Measurements from ENCODE around the gene RAET1G.
"Not testable (repeated sequence)": the region's sequence is repeated elsewhere in the genome, so short reads cannot be mapped to it uniquely, and the experiment has no call there.

RAET1G gene

DNA sequence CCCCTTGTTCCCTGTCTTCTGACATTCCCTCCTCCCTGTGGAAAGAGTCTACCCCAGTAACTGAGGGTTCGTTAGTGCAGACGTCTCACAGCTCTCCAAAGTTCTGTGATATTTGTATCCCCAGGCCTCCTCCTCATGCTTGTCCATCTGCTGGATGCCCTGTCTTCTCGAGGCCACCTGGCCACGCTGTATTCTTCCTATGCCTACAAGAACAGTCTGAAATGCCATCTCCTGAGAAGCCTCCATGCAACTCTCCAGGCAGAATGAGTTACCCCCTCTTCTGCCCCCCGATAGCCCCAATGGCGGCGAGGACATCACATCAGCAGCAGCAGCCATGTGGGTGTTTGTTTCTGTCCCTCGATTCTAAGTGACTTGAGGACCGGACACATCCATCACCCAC, 28.2 kb upstream of the RAET1G start:
- no peak overlapping the region for H3K27ac Mint-ChIP-seq
- H3K9me3 Mint-ChIP-seq: peaks cover 12% of the 10 kb centered on the region
- peaks cover 94% of the 10 kb centered on the region for H3K27me3 Mint-ChIP-seq (ENCODE audit: low read depth, poor library complexity)
- peaks cover 4% of the 10 kb centered on the region for H3K4me1 Mint-ChIP-seq
- TF ChIP-seq, protein P1, sequence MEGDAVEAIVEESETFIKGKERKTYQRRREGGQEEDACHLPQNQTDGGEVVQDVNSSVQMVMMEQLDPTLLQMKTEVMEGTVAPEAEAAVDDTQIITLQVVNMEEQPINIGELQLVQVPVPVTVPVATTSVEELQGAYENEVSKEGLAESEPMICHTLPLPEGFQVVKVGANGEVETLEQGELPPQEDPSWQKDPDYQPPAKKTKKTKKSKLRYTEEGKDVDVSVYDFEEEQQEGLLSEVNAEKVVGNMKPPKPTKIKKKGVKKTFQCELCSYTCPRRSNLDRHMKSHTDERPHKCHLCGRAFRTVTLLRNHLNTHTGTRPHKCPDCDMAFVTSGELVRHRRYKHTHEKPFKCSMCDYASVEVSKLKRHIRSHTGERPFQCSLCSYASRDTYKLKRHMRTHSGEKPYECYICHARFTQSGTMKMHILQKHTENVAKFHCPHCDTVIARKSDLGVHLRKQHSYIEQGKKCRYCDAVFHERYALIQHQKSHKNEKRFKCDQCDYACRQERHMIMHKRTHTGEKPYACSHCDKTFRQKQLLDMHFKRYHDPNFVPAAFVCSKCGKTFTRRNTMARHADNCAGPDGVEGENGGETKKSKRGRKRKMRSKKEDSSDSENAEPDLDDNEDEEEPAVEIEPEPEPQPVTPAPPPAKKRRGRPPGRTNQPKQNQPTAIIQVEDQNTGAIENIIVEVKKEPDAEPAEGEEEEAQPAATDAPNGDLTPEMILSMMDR (IDR thresholded peaks at IDR 0.05): no peak
- DNase-seq: no peak
- no peaks in the 10 kb centered on the region for H3K36me3 Mint-ChIP-seq (ENCODE audit: low read depth)
- no peak overlapping the region for H3K4me3 Mint-ChIP-seq

DNA sequence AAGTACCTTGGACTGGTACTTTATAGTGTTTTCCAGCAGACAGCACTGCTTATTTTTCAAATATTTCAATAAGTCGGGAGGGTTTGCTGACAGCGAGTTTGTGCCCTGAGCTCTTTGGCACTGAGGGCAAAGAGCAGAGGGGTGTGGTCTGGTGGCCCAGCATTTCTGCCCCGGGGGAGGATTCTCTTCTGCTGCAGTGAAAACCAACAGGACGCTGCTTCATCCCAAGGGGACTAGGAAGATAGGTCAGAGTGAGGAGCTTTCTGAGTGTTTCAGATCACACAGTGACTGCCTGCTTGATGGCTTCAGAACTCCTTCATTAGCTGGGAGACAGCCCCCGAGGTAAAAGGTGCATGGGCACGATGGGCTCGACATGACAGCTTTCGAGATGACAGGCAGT, 27.5 kb upstream of the RAET1G start:
- DNase-seq: no peak
- H3K4me3 Mint-ChIP-seq: no peak overlapping the region

DNA sequence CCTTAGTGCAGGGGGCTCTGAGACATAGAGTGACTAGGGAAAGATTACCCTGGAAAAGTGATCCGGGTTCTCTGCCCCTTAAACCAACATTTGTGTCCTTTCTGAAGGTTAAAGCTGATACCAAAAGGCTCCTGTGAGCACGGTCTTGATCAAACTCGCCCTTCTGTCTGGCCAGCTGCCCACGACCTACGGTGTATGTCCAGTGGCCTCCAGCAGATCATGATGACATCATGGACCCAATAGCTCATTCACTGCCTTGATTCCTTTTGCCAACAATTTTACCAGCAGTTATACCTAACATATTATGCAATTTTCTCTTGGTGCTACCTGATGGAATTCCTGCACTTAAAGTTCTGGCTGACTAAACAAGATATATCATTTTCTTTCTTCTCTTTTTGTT, 25.7 kb upstream of the RAET1G start:
- Mint-ChIP-seq H3K27ac (no peak overlapping the region), H3K4me1 (no peaks in the 10 kb centered on the region), H3K4me3 (no peak overlapping the region), H3K9me3 (peaks cover 7% of the 10 kb centered on the region), H3K27me3 (ENCODE audit: low read depth, poor library complexity) (peaks cover 93% of the 10 kb centered on the region), H3K36me3 (ENCODE audit: low read depth) (no peaks in the 10 kb centered on the region)
- TF ChIP-seq, protein P1 (IDR thresholded peaks at IDR 0.05): no peak
- no peak for DNase-seq

More for the DNA sequence above, 27.5 kb upstream of the RAET1G start:
- Mint-ChIP-seq H3K36me3 (ENCODE audit: low read depth) (no peaks in the 10 kb centered on the region), H3K4me1 (peaks cover 4% of the 10 kb centered on the region), H3K9me3 (peaks cover 12% of the 10 kb centered on the region), H3K27ac (no peak overlapping the region), H3K27me3 (ENCODE audit: low read depth, poor library complexity) (peaks cover 94% of the 10 kb centered on the region)
- TF ChIP-seq, protein P1 (IDR thresholded peaks at IDR 0.05): no peak

DNA sequence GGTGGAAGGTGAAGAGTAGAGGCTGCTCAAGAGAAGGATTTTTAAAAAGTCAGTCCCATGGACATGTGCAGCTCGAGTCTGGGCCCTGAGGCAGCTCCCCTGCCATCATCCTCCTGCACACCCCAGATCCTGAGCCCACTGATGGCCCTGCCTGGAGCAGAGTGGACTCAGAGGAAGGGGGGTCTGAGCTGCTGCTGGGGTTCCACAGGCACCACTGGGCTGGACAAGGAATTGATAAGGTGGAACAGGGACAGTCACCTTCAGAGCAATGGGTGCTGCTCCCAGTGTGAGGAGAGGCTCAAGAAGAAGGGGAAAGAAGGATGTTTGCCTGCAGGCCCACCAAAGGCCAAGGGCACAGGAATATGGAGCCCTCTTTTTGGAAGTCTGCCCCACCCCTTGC, 25.1 kb upstream of the RAET1G start:
- Mint-ChIP-seq H3K27ac (no peak overlapping the region), H3K9me3 (peaks cover 7% of the 10 kb centered on the region), H3K4me1 (no peaks in the 10 kb centered on the region), H3K27me3 (ENCODE audit: low read depth, poor library complexity) (peaks cover 93% of the 10 kb centered on the region), H3K4me3 (no peak overlapping the region), H3K36me3 (ENCODE audit: low read depth) (no peaks in the 10 kb centered on the region)
- DNase-seq: no peak
- TF ChIP-seq, protein P1 (IDR thresholded peaks at IDR 0.05): no peak

DNA sequence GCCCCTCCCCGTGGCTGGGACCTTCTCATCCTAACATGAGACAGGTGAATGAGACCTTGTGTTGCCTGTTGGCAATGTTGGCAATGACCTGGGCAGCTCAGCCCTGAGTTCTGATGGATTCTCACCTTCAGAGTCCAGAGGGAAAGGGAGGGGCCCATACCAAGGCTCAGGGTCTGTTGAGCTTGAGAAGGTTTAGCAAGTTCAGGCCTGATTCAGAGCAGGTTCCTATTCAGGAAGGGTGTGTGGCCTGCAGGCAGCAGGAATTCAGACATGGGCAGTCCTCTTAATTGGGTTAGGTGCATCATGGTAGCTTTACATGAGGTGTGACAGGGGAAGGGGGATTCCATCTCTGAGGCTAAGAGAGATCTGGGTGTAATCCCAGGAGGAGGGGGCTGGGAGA, 24.6 kb upstream of the RAET1G start:
- not testable (repeated sequence) for H3K4me1 Mint-ChIP-seq; H3K27ac Mint-ChIP-seq; H3K9me3 Mint-ChIP-seq; H3K36me3 Mint-ChIP-seq (ENCODE audit: low read depth); H3K4me3 Mint-ChIP-seq; DNase-seq
- peaks cover 93% of the 10 kb centered on the region for H3K27me3 Mint-ChIP-seq (ENCODE audit: low read depth, poor library complexity)

DNA sequence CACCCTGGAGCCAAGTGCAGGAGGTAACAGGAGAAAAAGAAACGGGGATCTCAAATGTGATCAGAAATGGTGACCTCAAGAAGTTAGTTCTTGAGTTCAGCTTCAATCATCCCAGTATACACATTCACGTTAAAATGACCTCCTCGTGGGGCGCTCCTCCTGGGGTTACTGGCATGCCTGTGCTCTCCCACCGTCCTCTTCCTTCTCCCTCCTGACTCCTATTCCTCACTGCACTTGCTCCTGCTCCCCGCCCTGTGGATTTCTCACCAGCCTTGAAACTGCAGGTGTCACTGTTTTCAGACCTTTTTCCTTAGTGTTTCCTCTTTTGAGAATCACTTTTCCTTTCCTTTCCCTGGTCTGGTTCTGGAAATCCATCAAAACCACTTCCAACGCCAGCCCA, 23.7 kb upstream of the RAET1G start:
- not testable (repeated sequence) for H3K27ac Mint-ChIP-seq; H3K9me3 Mint-ChIP-seq; H3K4me1 Mint-ChIP-seq; H3K36me3 Mint-ChIP-seq (ENCODE audit: low read depth); H3K4me3 Mint-ChIP-seq; DNase-seq
- H3K27me3 Mint-ChIP-seq (ENCODE audit: low read depth, poor library complexity): peaks cover 93% of the 10 kb centered on the region

DNA sequence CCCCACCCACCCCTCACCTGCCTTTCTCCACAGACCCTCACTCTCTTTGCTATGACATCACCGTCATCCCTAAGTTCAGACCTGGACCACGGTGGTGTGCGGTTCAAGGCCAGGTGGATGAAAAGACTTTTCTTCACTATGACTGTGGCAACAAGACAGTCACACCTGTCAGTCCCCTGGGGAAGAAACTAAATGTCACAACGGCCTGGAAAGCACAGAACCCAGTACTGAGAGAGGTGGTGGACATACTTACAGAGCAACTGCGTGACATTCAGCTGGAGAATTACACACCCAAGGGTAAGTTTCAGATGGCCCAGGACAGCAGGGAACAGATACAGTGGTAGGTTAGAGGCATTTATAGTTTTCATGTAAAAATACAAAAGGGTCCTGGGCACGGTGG, 22.4 kb upstream of the RAET1G start:
- peaks cover 93% of the 10 kb centered on the region for H3K27me3 Mint-ChIP-seq (ENCODE audit: low read depth, poor library complexity)
- not testable (repeated sequence) for DNase-seq

DNA sequence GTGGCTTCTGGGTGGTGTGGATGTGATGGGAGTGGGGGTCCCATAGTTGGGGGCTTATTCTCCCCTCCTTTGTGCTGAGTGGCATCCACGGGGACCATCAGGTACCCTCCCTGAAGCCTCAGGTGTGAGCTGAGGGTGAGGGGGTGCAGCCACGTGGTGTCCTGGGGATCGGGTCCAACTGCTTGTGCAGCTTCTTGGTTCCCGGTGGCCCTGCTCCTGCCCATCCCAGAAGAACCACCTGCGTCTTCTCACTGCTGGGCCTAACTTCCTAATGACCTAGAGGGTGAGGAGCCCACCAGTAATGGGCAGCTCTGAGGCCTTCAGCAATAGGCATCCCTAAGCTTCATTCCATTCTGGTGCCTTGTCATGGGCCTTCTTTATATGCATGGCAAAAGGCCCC, 20.4 kb upstream of the RAET1G start:
- H3K9me3 Mint-ChIP-seq; DNase-seq; H3K27ac Mint-ChIP-seq; H3K36me3 Mint-ChIP-seq (ENCODE audit: low read depth); H3K4me3 Mint-ChIP-seq; H3K4me1 Mint-ChIP-seq: not testable (repeated sequence)
- peaks cover 93% of the 10 kb centered on the region for H3K27me3 Mint-ChIP-seq (ENCODE audit: low read depth, poor library complexity)

More for the DNA sequence above, 22.4 kb upstream of the RAET1G start:
- not testable (repeated sequence) for H3K9me3 Mint-ChIP-seq; H3K27ac Mint-ChIP-seq; H3K4me1 Mint-ChIP-seq; H3K36me3 Mint-ChIP-seq (ENCODE audit: low read depth); H3K4me3 Mint-ChIP-seq

All from nephron progenitor cell (in vitro differentiated cells).